ENCODE results near the gene EDN1. TPM values are rescaled to one million over a fixed set of nuclear protein-coding genes. Genes with fewer than 3 reads are reported as not detected.

Gene EDN1
- 1 to 10 TPM; 4.9 to 9.5 (median 7.2) TPM for total RNA-seq
- polyA plus RNA-seq = 1 to 10 TPM; 3.9 to 9.8 (median 5.4) TPM

DNA sequence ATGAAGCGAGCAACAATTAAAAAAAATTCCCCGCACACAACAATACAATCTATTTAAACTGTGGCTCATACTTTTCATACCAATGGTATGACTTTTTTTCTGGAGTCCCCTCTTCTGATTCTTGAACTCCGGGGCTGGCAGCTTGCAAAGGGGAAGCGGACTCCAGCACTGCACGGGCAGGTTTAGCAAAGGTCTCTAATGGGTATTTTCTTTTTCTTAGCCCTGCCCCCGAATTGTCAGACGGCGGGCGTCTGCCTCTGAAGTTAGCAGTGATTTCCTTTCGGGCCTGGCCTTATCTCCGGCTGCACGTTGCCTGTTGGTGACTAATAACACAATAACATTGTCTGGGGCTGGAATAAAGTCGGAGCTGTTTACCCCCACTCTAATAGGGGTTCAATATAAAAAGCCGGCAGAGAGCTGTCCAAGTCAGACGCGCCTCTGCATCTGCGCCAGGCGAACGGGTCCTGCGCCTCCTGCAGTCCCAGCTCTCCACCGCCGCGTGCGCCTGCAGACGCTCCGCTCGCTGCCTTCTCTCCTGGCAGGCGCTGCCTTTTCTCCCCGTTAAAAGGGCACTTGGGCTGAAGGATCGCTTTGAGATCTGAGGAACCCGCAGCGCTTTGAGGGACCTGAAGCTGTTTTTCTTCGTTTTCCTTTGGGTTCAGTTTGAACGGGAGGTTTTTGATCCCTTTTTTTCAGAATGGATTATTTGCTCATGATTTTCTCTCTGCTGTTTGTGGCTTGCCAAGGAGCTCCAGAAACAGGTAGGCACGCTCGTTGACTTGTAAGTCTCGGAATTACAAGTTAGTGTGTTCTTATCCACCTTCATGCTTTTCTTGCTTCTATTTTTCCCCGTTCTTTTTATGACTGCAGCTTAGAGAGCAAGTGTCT, at the start of gene EDN1:
Gene EDN1 (plus strand): TSS at position 429 of the 888 bp plus-strand sequence. CDS start 269 bp downstream, at position 698.
- H3K36me3 ChIP-seq = no peaks in the 10 kb centered on the region
- peak within 1 kb of the TSS; percentile 64 to 80 (median 72) for H3K27ac ChIP-seq
- intact Hi-C loops (cut with DNase I) = loop anchor here (2.0 kb wide), 2 partner anchors 313 to 635 kb away; no protein-coding TSS in a partner anchor
- H3K9me3 ChIP-seq = no peaks in the 10 kb centered on the region
- peak; percentile 85 for DNase-seq
- peak within 1 kb of the TSS; percentile 32 to 53 (median 50) for H3K4me3 ChIP-seq
- peaks cover 0 to 33% (median 12%) of the 10 kb centered on the region in 4 donors for H3K4me1 ChIP-seq
- no peaks in the 10 kb centered on the region for H3K27me3 ChIP-seq
- WGBS, 2 donors = 0 to 2% methylated on average over 38 of the region's 38 CpGs
- TF ChIP-seq EP300 (IDR thresholded peaks at IDR 0.05) (no peak), POLR2A (IDR thresholded peaks at IDR 0.05) (peak in 1 of 2 donors; percentile 50), POLR2AphosphoS5 (IDR thresholded peaks at IDR 0.05) (peak in 3 of 4 donors; percentile 54 to 66 (median 66))
- TF ChIP-seq, protein P1, sequence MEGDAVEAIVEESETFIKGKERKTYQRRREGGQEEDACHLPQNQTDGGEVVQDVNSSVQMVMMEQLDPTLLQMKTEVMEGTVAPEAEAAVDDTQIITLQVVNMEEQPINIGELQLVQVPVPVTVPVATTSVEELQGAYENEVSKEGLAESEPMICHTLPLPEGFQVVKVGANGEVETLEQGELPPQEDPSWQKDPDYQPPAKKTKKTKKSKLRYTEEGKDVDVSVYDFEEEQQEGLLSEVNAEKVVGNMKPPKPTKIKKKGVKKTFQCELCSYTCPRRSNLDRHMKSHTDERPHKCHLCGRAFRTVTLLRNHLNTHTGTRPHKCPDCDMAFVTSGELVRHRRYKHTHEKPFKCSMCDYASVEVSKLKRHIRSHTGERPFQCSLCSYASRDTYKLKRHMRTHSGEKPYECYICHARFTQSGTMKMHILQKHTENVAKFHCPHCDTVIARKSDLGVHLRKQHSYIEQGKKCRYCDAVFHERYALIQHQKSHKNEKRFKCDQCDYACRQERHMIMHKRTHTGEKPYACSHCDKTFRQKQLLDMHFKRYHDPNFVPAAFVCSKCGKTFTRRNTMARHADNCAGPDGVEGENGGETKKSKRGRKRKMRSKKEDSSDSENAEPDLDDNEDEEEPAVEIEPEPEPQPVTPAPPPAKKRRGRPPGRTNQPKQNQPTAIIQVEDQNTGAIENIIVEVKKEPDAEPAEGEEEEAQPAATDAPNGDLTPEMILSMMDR (IDR thresholded peaks at IDR 0.05) = peak; percentile 24 to 70 (median 50)

DNA sequence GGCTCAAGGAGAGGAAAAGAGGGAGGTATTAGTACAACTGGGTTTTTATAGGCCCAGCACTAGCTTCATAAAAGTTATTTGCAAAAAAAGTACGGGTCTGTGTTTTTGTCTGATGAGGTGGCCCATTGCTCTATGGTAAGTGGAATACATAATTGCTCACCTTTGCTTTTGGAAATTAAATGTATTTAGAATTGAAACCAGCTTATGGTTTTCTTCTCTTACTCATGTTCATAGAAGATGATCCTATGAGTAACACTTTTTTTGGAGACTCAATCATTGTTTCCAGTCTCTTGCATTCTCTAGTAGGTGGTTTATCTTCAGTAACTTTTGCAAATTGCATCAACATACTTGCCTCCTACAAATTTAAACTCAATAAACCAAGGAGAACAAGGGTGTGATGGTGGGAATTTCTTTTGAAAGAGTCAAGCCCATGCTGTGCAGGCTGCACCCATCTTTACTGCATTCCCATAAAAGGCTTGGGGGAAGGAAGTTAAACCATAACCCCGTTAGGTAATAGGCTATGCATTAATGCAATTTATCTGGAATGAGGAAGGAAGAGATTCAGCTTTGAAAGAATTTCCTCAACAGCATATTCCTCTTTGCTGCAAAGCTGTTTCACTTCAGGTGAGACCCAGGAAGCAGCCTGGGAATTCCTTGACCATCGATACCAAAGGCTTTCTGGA, 48.5 kb upstream of the EDN1 start:
- intact Hi-C loops (cut with DNase I) = no loop called here
- WGBS, 2 donors = 29 to 54% methylated on average over 3 of the region's 3 CpGs

DNA sequence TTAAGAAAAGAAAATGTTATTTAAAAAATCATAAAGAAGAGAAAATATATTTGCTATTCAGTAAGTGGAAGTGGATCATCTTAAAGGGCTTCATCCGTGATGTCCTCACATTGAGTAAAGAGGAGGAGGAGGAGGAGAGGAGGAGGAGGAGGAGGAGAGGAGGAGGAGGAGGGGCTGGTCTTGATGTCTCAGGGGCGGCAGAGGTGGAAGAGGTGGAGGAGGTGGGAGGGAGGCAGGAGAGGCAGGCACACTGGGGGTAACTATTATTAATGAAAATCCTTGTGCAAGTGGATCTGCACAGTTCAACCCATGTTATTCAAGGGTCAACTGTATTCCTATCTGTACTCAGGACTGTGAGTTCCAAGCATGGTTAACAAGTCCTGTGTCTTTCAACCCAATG, 47.0 kb upstream of the EDN1 start:
- no peaks in the 10 kb centered on the region for H3K27me3 ChIP-seq

More for the DNA sequence above, 48.5 kb upstream of the EDN1 start:
- Histone ChIP-seq H3K27me3 (no peaks in the 10 kb centered on the region), H3K27ac (no peak overlapping the region), H3K4me3 (no peak overlapping the region), H3K36me3 (no peaks in the 10 kb centered on the region), H3K4me1 (peaks cover 0 to 15% (median 8%) of the 10 kb centered on the region in 4 donors), H3K9me3 (no peaks in the 10 kb centered on the region)
- no peak for DNase-seq
- TF ChIP-seq POLR2A (IDR thresholded peaks at IDR 0.05) (no peak), POLR2AphosphoS5 (IDR thresholded peaks at IDR 0.05) (no peak)
- TF ChIP-seq, protein P1 (IDR thresholded peaks at IDR 0.05) = no peak

DNA sequence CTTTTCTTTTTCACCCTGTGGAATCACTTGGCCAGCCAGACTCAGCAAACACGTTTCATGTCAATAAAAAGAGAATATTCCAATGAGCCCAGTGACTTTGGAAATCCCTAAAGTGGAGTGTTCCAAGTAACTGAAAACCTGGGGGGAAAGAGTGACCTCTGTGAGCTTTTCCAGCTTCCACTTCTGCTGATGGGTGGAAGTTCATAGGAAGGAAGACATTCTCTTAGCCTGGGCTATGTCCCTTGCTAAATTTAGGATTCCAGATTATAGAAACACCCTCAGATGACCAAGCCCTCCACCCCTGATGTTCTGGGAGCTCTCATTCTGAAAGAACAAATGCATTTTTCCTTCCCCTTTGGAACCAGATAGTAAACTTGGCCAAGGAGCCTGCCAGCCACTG, 44.8 kb upstream of the EDN1 start:
- H3K27me3 ChIP-seq = no peaks in the 10 kb centered on the region
- no peaks in the 10 kb centered on the region for H3K36me3 ChIP-seq
- peak overlapping the region in 1 of 4 donors; percentile 11 for H3K27ac ChIP-seq
- TF ChIP-seq POLR2A (IDR thresholded peaks at IDR 0.05) (no peak), EP300 (IDR thresholded peaks at IDR 0.05) (no peak), POLR2AphosphoS5 (IDR thresholded peaks at IDR 0.05) (no peak)
- TF ChIP-seq, protein P1 (IDR thresholded peaks at IDR 0.05) = no peak
- H3K4me3 ChIP-seq = no peak overlapping the region
- no peaks in the 10 kb centered on the region for H3K9me3 ChIP-seq
- intact Hi-C loops (cut with DNase I) = no loop called here
- 28 to 59% methylated on average over 1 of the region's 1 CpG for WGBS, 2 donors
- H3K4me1 ChIP-seq = peaks cover 0 to 15% (median 8%) of the 10 kb centered on the region in 4 donors
- no peak for DNase-seq

More for the DNA sequence above, 47.0 kb upstream of the EDN1 start:
- no peaks in the 10 kb centered on the region for H3K36me3 ChIP-seq
- no peak overlapping the region for H3K27ac ChIP-seq
- intact Hi-C loops (cut with DNase I) = no loop called here
- H3K4me3 ChIP-seq = no peak overlapping the region
- H3K4me1 ChIP-seq = peaks cover 0 to 15% (median 8%) of the 10 kb centered on the region in 4 donors
- TF ChIP-seq, protein P1 (IDR thresholded peaks at IDR 0.05) = no peak
- TF ChIP-seq POLR2AphosphoS5 (IDR thresholded peaks at IDR 0.05) (no peak), EP300 (IDR thresholded peaks at IDR 0.05) (no peak), POLR2A (IDR thresholded peaks at IDR 0.05) (no peak)
- DNase-seq = no peak
- WGBS, 2 donors = 94 to 98% methylated on average over 2 of the region's 2 CpGs
- H3K9me3 ChIP-seq = no peaks in the 10 kb centered on the region

Measured in sigmoid colon (tissue), 7 donors.